Putamen (tissue), 1 donor: Measurements from ENCODE around the gene ELOVL2.
"Not testable (repeated sequence)": the region's sequence is repeated elsewhere in the genome, so short reads cannot be mapped to it uniquely, and the experiment has no call there.

Source experiments
- DNase-seq: peaks from one replicate; pipeline ENCODE4 v3.0.0-alpha.2; 2016; ENCODE audit warnings: low spot score

Gene ELOVL2

GRCh38 chr6:11043961-11044711 lies at the start of gene ELOVL2:
Gene ELOVL2 (minus strand): TSS chr6:11044305. CDS start chr6:11044230, 75 bp downstream.
- no peak for DNase-seq

- no peak for DNase-seq
Measured at GRCh38 chr6:11093376-11093625, 49.2 kb upstream of the ELOVL2 start.

- DNase-seq = no peak
Measured at GRCh38 chr6:11092668-11093375, 48.7 kb upstream of the ELOVL2 start.

- DNase-seq = not testable (repeated sequence)
Measured at GRCh38 chr6:11091141-11091540, 47.0 kb upstream of the ELOVL2 start.

- no peak for DNase-seq
Measured at GRCh38 chr6:11089695-11090094, 45.6 kb upstream of the ELOVL2 start.

GRCh38 chr6:11087141-11087812 lies 43.2 kb upstream of the ELOVL2 start:
- DNase-seq = not testable (repeated sequence)

GRCh38 chr6:11085758-11086435 lies 41.8 kb upstream of the ELOVL2 start:
- no peak for DNase-seq

- DNase-seq = no peak
Measured at GRCh38 chr6:11083956-11084355, 39.9 kb upstream of the ELOVL2 start.

GRCh38 chr6:11083491-11083890 lies 39.4 kb upstream of the ELOVL2 start:
- DNase-seq = no peak

GRCh38 chr6:11080296-11080695 lies 36.2 kb upstream of the ELOVL2 start:
- no peak for DNase-seq

GRCh38 chr6:11078266-11078665 lies 34.2 kb upstream of the ELOVL2 start:
- DNase-seq = no peak

- no peak for DNase-seq
Measured at GRCh38 chr6:11076540-11076939, 32.4 kb upstream of the ELOVL2 start.

GRCh38 chr6:11072101-11072500 lies 28.0 kb upstream of the ELOVL2 start:
- DNase-seq = no peak

- no peak for DNase-seq
Measured at GRCh38 chr6:11069760-11070159, 25.7 kb upstream of the ELOVL2 start.

GRCh38 chr6:11067348-11067747 lies 23.2 kb upstream of the ELOVL2 start:
- DNase-seq = no peak

GRCh38 chr6:11066505-11067347 lies 22.6 kb upstream of the ELOVL2 start:
- DNase-seq = no peak

GRCh38 chr6:11065436-11066202 lies 21.5 kb upstream of the ELOVL2 start:
- no peak for DNase-seq

- no peak for DNase-seq
Measured at GRCh38 chr6:11064836-11065235, 20.7 kb upstream of the ELOVL2 start.

- DNase-seq = no peak
Measured at GRCh38 chr6:11062715-11063114, 18.6 kb upstream of the ELOVL2 start.

GRCh38 chr6:11062083-11062482 lies 18.0 kb upstream of the ELOVL2 start:
- DNase-seq = no peak

- DNase-seq = no peak
Measured at GRCh38 chr6:11058406-11058805, 14.3 kb upstream of the ELOVL2 start.
